ENCODE data around the gene RNF5.

GRCh38 chr6:32203426-32204267 lies 25.4 kb downstream of the RNF5 start:
- TF ChIP-seq CTCF (IDR thresholded peaks at IDR 0.05) = no peak
- no peak for TF ChIP-seq POLR2A (IDR thresholded peaks at IDR 0.05)
